Middle frontal gyrus (tissue), 1 donor: ENCODE results near the gene EXOC3L1.

Source experiments
- DNase-seq: peaks from one replicate; pipeline ENCODE4 v3.0.0-alpha.2; 2015; ENCODE audit warnings: low spot score; ENCODE audit errors: extremely low spot score

Gene EXOC3L1

GRCh38 chr16:67165121-67166078 lies 24.5 kb downstream of the EXOC3L1 start:
- no peak for DNase-seq

DNA sequence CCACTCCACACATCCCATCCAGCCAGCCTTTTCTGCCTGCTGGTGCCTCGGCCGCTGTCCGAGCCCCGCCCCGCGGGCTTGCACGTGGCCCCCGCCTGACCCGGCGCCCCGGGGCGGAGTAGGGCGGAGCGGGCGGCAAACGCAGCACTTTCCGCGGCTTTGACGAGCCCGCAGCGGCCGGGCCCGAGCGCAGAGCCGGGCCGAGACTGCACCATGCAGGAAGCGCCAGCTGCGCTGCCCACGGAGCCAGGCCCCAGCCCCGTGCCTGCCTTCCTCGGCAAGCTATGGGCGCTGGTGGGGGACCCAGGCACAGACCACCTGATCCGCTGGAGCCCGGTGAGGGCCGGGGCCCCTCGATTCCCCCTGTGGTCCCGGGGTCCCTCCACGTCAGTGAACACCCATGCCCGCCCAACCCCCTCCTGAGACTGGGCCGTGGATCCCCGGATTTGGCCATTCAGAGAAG lies 25.3 kb downstream of the EXOC3L1 start, which contains the start of gene HSF4:
HSF4 (plus strand) TSS at position 147 of the 463 bp plus-strand sequence; CDS start at position 214, 67 bp downstream.
- DNase-seq: no peak

DNA sequence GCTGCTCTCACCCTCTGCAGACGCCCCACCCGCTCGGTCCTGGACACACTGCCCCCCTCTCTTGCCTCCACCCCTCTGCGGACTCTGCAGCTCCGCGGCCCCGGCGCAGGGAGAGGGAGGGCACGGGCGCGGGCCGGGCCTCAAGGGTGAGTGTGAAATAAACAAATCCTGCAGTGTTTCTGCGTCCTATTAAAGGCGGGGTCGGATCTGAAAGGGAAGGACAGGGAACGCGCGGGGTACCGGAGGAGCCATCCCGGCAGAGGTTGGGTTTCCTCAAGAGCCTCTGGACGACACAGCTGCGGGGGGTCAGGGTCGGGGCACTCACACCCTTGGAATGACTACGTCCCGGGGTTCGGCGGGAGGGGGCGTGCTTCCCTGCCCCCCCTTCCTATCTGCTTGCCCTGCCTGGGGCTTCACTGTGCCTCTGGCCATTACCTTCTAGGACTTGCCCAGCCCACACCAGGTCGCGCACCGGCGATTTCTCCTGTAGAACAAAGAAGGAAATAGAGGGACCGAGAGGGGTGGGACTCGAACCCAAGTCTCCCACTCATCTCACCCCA lies 25.9 kb downstream of the EXOC3L1 start:
- DNase-seq: no peak

- peak; percentile 85 for DNase-seq
Measured at GRCh38 chr16:67163164-67163998, 26.6 kb downstream of the EXOC3L1 start.

- DNase-seq: no peak
Measured at GRCh38 chr16:67162506-67163163, 27.3 kb downstream of the EXOC3L1 start.

GRCh38 chr16:67161595-67162058 lies 28.3 kb downstream of the EXOC3L1 start:
- DNase-seq: no peak

- no peak for DNase-seq
Measured at GRCh38 chr16:67158637-67159600, 31.0 kb downstream of the EXOC3L1 start.

- DNase-seq: no peak
Measured at GRCh38 chr16:67157892-67158635, 31.9 kb downstream of the EXOC3L1 start.

- DNase-seq: no peak
Measured at GRCh38 chr16:67157106-67157748, 32.7 kb downstream of the EXOC3L1 start.

DNA sequence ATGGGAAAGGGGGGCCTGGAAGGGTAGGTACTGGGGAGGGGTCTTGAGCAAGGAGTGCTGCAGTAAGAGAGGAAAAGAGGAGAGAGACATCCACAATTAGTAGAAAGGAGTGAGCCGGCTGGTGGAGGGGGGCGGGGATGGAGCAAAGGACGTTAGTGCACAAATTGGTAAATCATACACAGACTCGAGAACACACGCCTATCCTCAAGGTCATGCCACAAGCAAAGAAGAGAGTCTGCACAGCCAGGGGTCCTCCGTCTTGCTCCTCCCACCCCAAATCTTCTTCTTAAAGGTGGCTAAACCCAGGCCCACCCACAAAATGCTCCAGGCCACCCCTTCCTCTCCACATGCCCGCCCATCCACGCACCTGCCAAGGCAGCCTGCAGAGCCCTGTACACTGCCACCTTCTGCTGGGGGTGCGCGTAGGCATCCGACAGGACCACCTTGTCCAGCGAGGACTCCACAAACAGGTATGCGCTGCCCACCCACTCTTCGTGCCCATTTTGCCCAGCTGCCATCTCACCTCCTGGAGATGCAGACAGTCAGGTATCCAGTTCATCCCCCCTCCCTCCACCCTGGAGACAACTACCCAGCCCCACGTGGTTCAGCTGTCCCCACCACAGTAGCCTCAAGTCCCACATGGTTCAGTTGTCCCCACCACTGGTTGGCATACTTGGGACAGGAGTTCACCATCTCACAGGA lies 33.6 kb downstream of the EXOC3L1 start:
- no peak for DNase-seq

- DNase-seq: peak; percentile 86
Measured at GRCh38 chr16:67155295-67156142, 34.4 kb downstream of the EXOC3L1 start.

DNA sequence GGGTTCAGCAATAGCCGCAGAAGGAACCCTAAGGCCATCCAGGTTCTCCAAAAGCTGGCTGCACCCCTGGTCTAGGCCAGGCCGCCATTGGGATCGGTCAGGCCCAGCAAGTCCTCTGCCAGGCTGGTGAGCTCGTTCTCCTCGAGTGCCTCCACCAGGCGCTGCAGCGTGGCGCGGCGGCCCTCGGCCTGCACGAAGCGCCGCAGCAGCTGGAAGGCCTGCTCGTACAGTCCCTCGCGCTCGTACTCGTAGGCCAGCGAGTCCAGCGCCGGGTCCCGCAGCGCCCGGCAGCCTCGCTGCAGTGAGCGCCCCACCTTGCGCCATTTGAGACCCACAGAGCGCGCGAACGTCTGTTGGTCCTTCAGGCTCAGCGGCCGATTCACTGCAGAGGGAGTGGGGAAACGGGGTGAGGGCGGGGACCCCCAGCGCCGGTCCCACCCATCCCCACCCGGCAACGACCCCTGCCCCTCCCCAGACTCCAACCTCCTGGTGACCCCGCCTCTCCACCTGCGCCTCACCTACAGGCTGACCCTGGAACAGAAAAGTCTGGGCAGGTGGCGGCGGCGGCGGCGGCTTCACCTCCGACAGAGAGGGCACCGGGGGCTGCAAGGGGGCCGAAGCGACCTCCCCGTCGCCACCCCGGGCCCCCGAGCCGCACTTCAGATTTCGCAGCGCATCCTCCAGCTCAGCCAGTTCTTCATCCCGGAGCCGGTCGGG lies 35.2 kb downstream of the EXOC3L1 start:
- no peak for DNase-seq

GRCh38 chr16:67151431-67152097 lies 38.4 kb downstream of the EXOC3L1 start:
- no peak for DNase-seq

DNA sequence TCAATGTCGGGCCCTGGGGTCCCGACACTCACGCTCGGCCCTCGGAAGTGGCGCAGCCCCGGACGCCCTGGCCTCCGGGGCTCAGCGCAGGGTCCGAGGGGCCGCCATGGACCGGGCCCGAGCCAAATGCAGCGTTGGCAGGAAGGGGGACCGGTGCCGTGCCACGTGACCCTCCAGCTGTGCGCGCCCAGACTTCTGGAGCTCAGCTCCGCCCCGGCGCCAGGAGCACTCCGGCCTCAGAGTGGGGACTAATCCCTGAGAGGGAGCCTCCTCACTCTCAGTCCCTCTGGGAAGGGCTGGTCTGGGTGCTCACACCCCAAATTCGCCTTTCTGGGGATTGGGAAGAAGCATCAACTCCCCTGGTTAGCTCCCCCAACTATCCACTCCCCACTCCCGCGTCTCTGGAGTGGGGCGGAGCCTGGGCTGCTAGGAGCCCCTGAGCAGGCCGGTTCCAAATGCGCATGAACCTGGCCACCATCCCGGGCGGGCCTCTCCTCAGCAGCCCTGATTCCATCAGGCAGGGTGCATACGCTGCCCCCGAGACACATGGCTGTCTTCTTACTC lies 39.0 kb downstream of the EXOC3L1 start, which contains the start of gene B3GNT9:
B3GNT9 (minus strand) TSS at position 166 of the 564 bp plus-strand sequence. CDS start 513 bp downstream, outside the sequence.
- DNase-seq: no peak
